ENCODE measurements around the gene REEP3. TPM values are rescaled to one million over a fixed set of nuclear protein-coding genes. Genes with fewer than 3 reads are reported as not detected.
"Not testable (repeated sequence)": the region's sequence is repeated elsewhere in the genome, so short reads cannot be mapped to it uniquely, and the experiment has no call there.

REEP3 gene
- total RNA-seq, 1 experiment from 2014 or later: 94.7 TPM

GRCh38 chr10:63562391-63562790 lies 41.2 kb downstream of the REEP3 start:
- TF ChIP-seq, protein P1, sequence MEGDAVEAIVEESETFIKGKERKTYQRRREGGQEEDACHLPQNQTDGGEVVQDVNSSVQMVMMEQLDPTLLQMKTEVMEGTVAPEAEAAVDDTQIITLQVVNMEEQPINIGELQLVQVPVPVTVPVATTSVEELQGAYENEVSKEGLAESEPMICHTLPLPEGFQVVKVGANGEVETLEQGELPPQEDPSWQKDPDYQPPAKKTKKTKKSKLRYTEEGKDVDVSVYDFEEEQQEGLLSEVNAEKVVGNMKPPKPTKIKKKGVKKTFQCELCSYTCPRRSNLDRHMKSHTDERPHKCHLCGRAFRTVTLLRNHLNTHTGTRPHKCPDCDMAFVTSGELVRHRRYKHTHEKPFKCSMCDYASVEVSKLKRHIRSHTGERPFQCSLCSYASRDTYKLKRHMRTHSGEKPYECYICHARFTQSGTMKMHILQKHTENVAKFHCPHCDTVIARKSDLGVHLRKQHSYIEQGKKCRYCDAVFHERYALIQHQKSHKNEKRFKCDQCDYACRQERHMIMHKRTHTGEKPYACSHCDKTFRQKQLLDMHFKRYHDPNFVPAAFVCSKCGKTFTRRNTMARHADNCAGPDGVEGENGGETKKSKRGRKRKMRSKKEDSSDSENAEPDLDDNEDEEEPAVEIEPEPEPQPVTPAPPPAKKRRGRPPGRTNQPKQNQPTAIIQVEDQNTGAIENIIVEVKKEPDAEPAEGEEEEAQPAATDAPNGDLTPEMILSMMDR (IDR thresholded peaks at IDR 0.05; ENCODE audit: unreplicated experiment): no peak
- no peak overlapping the region for H3K4me3 Mint-ChIP-seq (ENCODE audit: low read depth, unreplicated experiment)
- BruUV-seq (replicated peaks): no TSS peak
- H3K9me3 Mint-ChIP-seq (ENCODE audit: low read depth, unreplicated experiment): no peaks in the 10 kb centered on the region
- intact Hi-C loops (cut with micrococcal nuclease; ENCODE audit: unreplicated experiment): no loop called here
- no peaks in the 10 kb centered on the region for H3K27me3 Mint-ChIP-seq (ENCODE audit: unreplicated experiment)
- peaks cover 21% of the 10 kb centered on the region for H3K4me1 Mint-ChIP-seq (ENCODE audit: low read depth, unreplicated experiment)
- no peaks in the 10 kb centered on the region for H3K36me3 Mint-ChIP-seq (ENCODE audit: insufficient read depth, unreplicated experiment)
- H3K27ac Mint-ChIP-seq (ENCODE audit: unreplicated experiment): no peak overlapping the region
- CTCF ChIA-PET: interaction anchor here (0.7 kb wide), 1 partner anchor 33 kb away, joined by 6 read pairs; no protein-coding TSS in a partner anchor
- no peak for DNase-seq

DNA sequence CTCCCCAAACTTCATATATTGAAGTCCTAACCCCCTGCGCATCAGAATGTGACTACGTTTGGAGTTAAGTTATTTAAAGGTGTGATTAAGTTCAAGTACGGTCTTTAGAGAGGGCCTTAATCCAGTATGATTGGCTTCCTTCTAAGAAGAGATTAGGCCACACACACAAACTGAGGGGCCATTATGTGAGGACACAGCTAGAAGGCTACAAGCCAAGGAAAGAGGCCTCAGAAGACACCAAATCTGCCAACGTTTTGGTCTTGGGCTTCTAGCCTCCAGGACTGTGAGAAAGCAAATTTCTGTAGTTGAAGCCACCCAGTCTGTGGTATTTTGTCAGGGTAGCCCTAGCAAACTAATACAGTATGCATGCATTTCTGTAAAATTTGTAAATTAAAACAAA lies 41.7 kb downstream of the REEP3 start:
- TF ChIP-seq, protein P1 (IDR thresholded peaks at IDR 0.05; ENCODE audit: unreplicated experiment): no peak
- intact Hi-C loops (cut with micrococcal nuclease; ENCODE audit: unreplicated experiment): no loop called here
- no peak for DNase-seq
- Mint-ChIP-seq H3K27ac (ENCODE audit: unreplicated experiment) (no peak overlapping the region), H3K9me3 (ENCODE audit: low read depth, unreplicated experiment) (no peaks in the 10 kb centered on the region), H3K4me3 (ENCODE audit: low read depth, unreplicated experiment) (no peak overlapping the region), H3K36me3 (ENCODE audit: insufficient read depth, unreplicated experiment) (no peaks in the 10 kb centered on the region), H3K4me1 (ENCODE audit: low read depth, unreplicated experiment) (peaks cover 21% of the 10 kb centered on the region), H3K27me3 (ENCODE audit: unreplicated experiment) (no peaks in the 10 kb centered on the region)
- BruUV-seq (replicated peaks): no TSS peak
- CTCF ChIA-PET: no interaction called here

GRCh38 chr10:63563623-63564022 lies 42.4 kb downstream of the REEP3 start:
- TF ChIP-seq, protein P1 (IDR thresholded peaks at IDR 0.05; ENCODE audit: unreplicated experiment): no peak
- H3K4me3 Mint-ChIP-seq (ENCODE audit: low read depth, unreplicated experiment): no peak overlapping the region
- intact Hi-C loops (cut with micrococcal nuclease; ENCODE audit: unreplicated experiment): no loop called here
- no TSS peak for BruUV-seq (replicated peaks)
- no peak overlapping the region for H3K27ac Mint-ChIP-seq (ENCODE audit: unreplicated experiment)
- no peaks in the 10 kb centered on the region for H3K9me3 Mint-ChIP-seq (ENCODE audit: low read depth, unreplicated experiment)
- CTCF ChIA-PET: no interaction called here
- H3K4me1 Mint-ChIP-seq (ENCODE audit: low read depth, unreplicated experiment): peaks cover 18% of the 10 kb centered on the region
- no peaks in the 10 kb centered on the region for H3K27me3 Mint-ChIP-seq (ENCODE audit: unreplicated experiment)
- no peak for DNase-seq
- no peaks in the 10 kb centered on the region for H3K36me3 Mint-ChIP-seq (ENCODE audit: insufficient read depth, unreplicated experiment)

DNA sequence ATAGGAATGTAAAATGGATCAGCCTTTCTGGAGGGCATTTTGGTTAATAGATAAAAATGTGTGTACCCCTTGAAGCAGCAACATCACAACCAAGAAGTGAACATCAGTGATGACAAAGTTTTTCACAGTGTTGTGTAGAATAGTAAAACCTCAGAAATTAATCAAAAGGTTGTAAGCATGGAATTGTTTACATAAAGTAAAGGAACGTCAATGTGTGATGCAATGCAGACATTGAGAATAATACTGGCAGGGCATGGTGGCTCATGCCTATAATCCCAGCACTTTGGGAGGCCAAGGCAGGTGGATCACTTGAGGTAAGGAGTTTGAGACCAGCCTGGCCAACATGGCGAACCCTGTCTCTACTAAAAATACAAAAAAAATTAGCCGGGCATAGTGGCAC lies 43.5 kb downstream of the REEP3 start:
- H3K4me1 Mint-ChIP-seq (ENCODE audit: low read depth, unreplicated experiment): peaks cover 12% of the 10 kb centered on the region
- BruUV-seq (replicated peaks); H3K9me3 Mint-ChIP-seq (ENCODE audit: low read depth, unreplicated experiment); H3K27me3 Mint-ChIP-seq (ENCODE audit: unreplicated experiment); H3K4me3 Mint-ChIP-seq (ENCODE audit: low read depth, unreplicated experiment); H3K27ac Mint-ChIP-seq (ENCODE audit: unreplicated experiment); H3K36me3 Mint-ChIP-seq (ENCODE audit: insufficient read depth, unreplicated experiment); intact Hi-C loops (cut with micrococcal nuclease; ENCODE audit: unreplicated experiment); CTCF ChIA-PET; DNase-seq: not testable (repeated sequence)

DNA sequence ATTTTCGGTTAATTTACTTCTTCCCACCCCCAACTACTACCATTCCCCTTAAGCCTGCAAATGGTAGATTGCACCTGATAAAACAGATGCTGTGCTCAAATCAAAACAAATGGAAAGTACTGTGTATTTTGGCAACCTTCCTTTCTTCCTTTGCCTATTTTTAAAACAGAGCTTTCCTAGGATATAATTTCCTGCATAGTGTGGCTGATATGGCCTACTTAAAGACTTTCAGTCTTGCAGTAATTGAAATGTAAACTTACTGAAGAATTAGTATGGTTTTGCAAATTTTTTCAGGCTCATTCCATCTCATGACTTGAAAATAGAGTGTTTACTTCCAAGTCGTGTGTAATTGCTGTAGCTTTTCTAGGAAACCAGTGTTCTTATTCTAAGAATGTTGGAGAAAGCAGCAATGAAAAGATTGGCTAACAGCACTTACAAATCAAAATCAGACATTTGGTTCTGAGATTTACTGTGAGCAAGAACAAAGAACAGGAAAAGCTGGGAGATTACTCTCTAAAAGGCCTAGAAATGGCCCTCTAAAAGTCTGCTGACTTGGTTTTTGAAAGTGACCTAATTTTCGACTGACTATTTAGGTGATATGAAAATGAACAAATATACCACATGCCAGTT lies 52.0 kb downstream of the REEP3 start:
- Mint-ChIP-seq H3K4me3 (ENCODE audit: low read depth, unreplicated experiment) (no peak overlapping the region), H3K4me1 (ENCODE audit: low read depth, unreplicated experiment) (no peaks in the 10 kb centered on the region), H3K27ac (ENCODE audit: unreplicated experiment) (no peak overlapping the region), H3K27me3 (ENCODE audit: unreplicated experiment) (no peaks in the 10 kb centered on the region), H3K9me3 (ENCODE audit: low read depth, unreplicated experiment) (no peaks in the 10 kb centered on the region), H3K36me3 (ENCODE audit: insufficient read depth, unreplicated experiment) (peaks cover 17% of the 10 kb centered on the region)
- CTCF ChIA-PET: interaction anchor here (1.4 kb wide), 1 partner anchor 19 kb away, joined by 3 read pairs; no protein-coding TSS in a partner anchor
- intact Hi-C loops (cut with micrococcal nuclease; ENCODE audit: unreplicated experiment): no loop called here
- TF ChIP-seq, protein P1 (IDR thresholded peaks at IDR 0.05; ENCODE audit: unreplicated experiment): no peak
- BruUV-seq (replicated peaks): no TSS peak
- DNase-seq: no peak

Data from Calu3 (cell line).